A673 (cell line): Measurements from ENCODE around the gene NAGLU. TPM values are rescaled to one million over a fixed set of nuclear protein-coding genes. Genes with fewer than 3 reads are reported as not detected.
"Not testable (repeated sequence)": the region's sequence is repeated elsewhere in the genome, so short reads cannot be mapped to it uniquely, and the experiment has no call there.

Source experiments
- BruUV-seq: library from RNA; stranded (reverse); fragments of 400-500 nt; replicated peaks from 2 replicates; lab custom pipeline; 2021; lab: Mats Ljungman, UMichigan
- CTCF ChIA-PET: fragments of 300-600 bp; sonication (Branson Sonifier 250); formaldehyde crosslinking; loops from one replicate; lab custom pipeline; 2022; ENCODE audit warnings: antibody characterized with exemption; lab: Charles Lee
- POLR2A ChIA-PET: fragments of 300-600 bp; sonication (Branson Sonifier 250); formaldehyde crosslinking; loops from one replicate; lab custom pipeline; 2022; ENCODE audit warnings: antibody characterized with exemption; ENCODE audit not compliant: low non-redundant PET; lab: Charles Lee
- DNase-seq: peaks from one replicate; pipeline ENCODE4 v3.0.0-alpha.2; 2015; ENCODE audit warnings: low spot score
- H3K27ac ChIP-seq: fragments of 200-600 bp; sonication (generic); 2 replicates; pipeline ENCODE4 v1.5.1; 2016; ENCODE audit warnings: mixed run types, low read depth, mild to moderate bottlenecking, mixed read lengths, antibody characterized with exemption, low read length; ENCODE audit not compliant: poor library complexity, severe bottlenecking
- H3K27me3 ChIP-seq: fragments of 200-600 bp; sonication (generic); replicated peaks from 2 replicates; pipeline ENCODE4 v1.6.1; 2017; ENCODE audit warnings: mixed run types, low read depth, mild to moderate bottlenecking, mixed read lengths, antibody characterized with exemption, low read length; ENCODE audit not compliant: insufficient read depth, poor library complexity
- H3K36me3 ChIP-seq: fragments of 200-600 bp; sonication (generic); 2 replicates; pipeline ENCODE4 v1.6.1; 2016; ENCODE audit warnings: mixed run types, mild to moderate bottlenecking, mixed read lengths, antibody characterized with exemption, low read length; ENCODE audit not compliant: insufficient read depth, poor library complexity, severe bottlenecking
- H3K4me1 ChIP-seq: fragments of 200-600 bp; sonication (generic); 2 replicates; pipeline ENCODE4 v1.6.1; 2017; ENCODE audit warnings: mixed run types, mild to moderate bottlenecking, mixed read lengths, antibody characterized with exemption, low read length; ENCODE audit not compliant: insufficient read depth, poor library complexity, severe bottlenecking
- H3K4me3 ChIP-seq: fragments of 200-600 bp; sonication (generic); 2 replicates; pipeline ENCODE4 v1.5.1; 2016; ENCODE audit warnings: low read depth, mixed run types, mild to moderate bottlenecking, mixed read lengths, low read length; ENCODE audit not compliant: poor library complexity, severe bottlenecking
- H3K9me3 ChIP-seq: fragments of 200-600 bp; sonication (generic); 2 replicates; pipeline ENCODE4 v1.6.1; 2016; ENCODE audit warnings: mixed run types, low read depth, mild to moderate bottlenecking, mixed read lengths, antibody characterized with exemption, low read length; ENCODE audit not compliant: poor library complexity, severe bottlenecking
- CTCF ChIP-seq: fragments of 300-800, 200-600 bp; sonication (generic); conservative IDR thresholded peaks from 2 replicates; pipeline ENCODE4 v1.5.1; 2017; ENCODE audit warnings: low read depth, mild to moderate bottlenecking, antibody characterized with exemption, low read length, moderate library complexity, mixed read lengths
- EZH2 ChIP-seq: fragments of 200-600 bp; sonication (generic); IDR thresholded peaks from 2 replicates; pipeline ENCODE4 v1.6.1; 2017; ENCODE audit warnings: borderline replicate concordance, low read depth, mild to moderate bottlenecking, mixed read lengths, antibody characterized with exemption, low read length; ENCODE audit not compliant: poor library complexity, severe bottlenecking
- intact Hi-C: fragments of 100-400 bp; cut with micrococcal nuclease; formaldehyde crosslinking; loops from one replicate; pipeline ENCODE4 v1.10.0; 2022; ENCODE audit not compliant: unreplicated experiment
- total RNA-seq: library from RNA; stranded (reverse); gene quantifications from 2 replicates; pipeline ENCODE4 v1.2.3, GENCODE V29; 2021

The NAGLU gene
- total RNA-seq, 1 experiment from 2014 or later = 9.6 TPM

- TF ChIP-seq EZH2 (no peak), CTCF (no peak)
- Histone ChIP-seq H3K27me3 (no peaks in the 10 kb centered on the region), H3K27ac (peak overlapping the region; percentile 30), H3K36me3 (no peaks in the 10 kb centered on the region), H3K9me3 (no peaks in the 10 kb centered on the region), H3K4me3 (peak overlapping the region; percentile 53), H3K4me1 (no peaks in the 10 kb centered on the region)
- DNase-seq = no peak
- intact Hi-C loops = no loop called here
- ChIA-PET POLR2A (no interaction called here), CTCF (no interaction called here)
- no TSS peak for BruUV-seq
Observed at GRCh38 chr17:42537156-42537805, 1.2 kb downstream of the NAGLU start.

DNA sequence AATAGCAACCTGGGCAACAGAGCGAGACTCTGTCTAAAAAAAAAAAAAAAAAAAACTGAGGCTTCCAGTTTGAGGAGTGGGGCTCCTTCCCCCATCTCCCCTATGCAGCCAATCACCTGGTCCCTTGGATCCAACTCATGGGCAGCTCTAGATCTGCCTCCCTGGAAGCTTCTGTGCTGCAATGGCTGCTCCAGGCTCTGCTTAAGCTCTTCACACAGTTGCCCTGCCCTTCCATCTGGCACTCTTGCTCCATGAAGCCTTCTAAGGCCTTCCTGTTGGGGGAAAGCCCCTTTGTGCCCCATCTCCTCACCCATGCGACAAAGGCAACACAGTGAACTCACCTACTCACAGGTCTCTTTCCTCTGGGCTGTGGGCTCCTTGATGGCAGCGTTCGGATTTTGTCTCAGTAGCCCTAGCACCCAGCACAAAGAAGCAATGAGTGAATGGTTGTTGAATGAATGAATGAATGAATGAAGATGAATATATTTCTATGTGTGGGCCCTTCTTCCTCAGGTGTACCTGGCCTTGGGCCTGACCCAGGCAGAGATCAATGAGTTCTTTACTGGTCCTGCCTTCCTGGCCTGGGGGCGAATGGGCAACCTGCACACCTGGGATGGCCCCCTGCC, 1.9 kb downstream of the NAGLU start:
- Histone ChIP-seq H3K4me1 (no peaks in the 10 kb centered on the region), H3K27me3 (no peaks in the 10 kb centered on the region), H3K4me3 (no peak overlapping the region), H3K36me3 (no peaks in the 10 kb centered on the region), H3K27ac (no peak overlapping the region), H3K9me3 (no peaks in the 10 kb centered on the region)
- ChIA-PET CTCF (no interaction called here), POLR2A (no interaction called here)
- no peak for TF ChIP-seq CTCF
- TF ChIP-seq EZH2 = no peak
- BruUV-seq = TSS peak; percentile 43
- intact Hi-C loops = no loop called here
- DNase-seq = no peak

GRCh38 chr17:42538482-42538881, 2.4 kb downstream of the NAGLU start:
- Histone ChIP-seq H3K4me3 (no peak overlapping the region), H3K4me1 (no peaks in the 10 kb centered on the region), H3K27me3 (no peaks in the 10 kb centered on the region), H3K9me3 (no peaks in the 10 kb centered on the region), H3K36me3 (no peaks in the 10 kb centered on the region), H3K27ac (no peak overlapping the region)
- intact Hi-C loops = no loop called here
- no TSS peak for BruUV-seq
- TF ChIP-seq CTCF = no peak
- no peak for TF ChIP-seq EZH2
- CTCF ChIA-PET = no interaction called here
- POLR2A ChIA-PET = no interaction called here
- DNase-seq = no peak

DNA sequence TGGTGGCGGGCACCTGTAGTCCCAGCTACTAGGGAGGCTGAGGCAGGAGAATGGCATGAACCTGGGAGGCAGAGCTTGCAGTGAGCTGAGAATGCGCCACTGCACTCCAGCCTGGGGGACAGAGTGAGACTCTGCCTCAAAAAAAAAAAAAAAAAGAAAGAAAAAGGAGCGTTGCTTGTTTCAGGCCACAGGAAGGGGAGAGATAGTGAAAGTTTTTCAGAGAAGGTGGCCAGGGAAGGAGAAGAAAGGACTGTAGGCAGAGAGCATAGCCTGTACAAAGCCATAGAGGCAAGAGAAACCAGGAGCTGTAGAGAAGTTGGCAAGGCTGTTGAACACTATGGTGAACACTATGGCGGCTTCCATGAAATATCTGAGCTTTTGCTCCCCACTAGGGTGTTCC, 4.5 kb downstream of the NAGLU start:
- BruUV-seq, CTCF ChIA-PET, intact Hi-C loops, DNase-seq, H3K27ac ChIP-seq, H3K4me1 ChIP-seq, H3K27me3 ChIP-seq, H3K36me3 ChIP-seq, H3K9me3 ChIP-seq, H3K4me3 ChIP-seq: not testable (repeated sequence)
- POLR2A ChIA-PET = interaction anchor here (0.5 kb wide), 1 partner anchor 20 kb away, joined by 4 read pairs; no protein-coding TSS in a partner anchor
